HEK293 (cell line): ENCODE measurements around the gene NFATC1.

Experiments
- CTCF ChIA-PET: fragments of 350-600 bp; formaldehyde crosslinking; extraction: SDS; loops from one replicate; lab custom pipeline; 2021; ENCODE audit warnings: antibody characterized with exemption; lab: Yijun Ruan, JAX
- POLR2A ChIA-PET: fragments of 300-600 bp; formaldehyde crosslinking; extraction: SDS; loops from one replicate; lab custom pipeline; 2020; ENCODE audit warnings: antibody characterized with exemption, inconsistent platforms; lab: Yijun Ruan, JAX
- H3K27ac ChIP-seq: fragments of 200-500 bp; sonication (Bioruptor generic); 2 replicates; pipeline ENCODE4 v1.5.1; 2014; ENCODE audit warnings: low read depth, low read length, control low read depth, inconsistent platforms; ENCODE audit errors: extremely low read depth
- H3K36me3 ChIP-seq, 2 experiments: fragments of 200-500 bp in 1 of 2; sonication (Bioruptor generic) in 1 of 2; 1 replicate in 1 of 2; 2 replicates in 1 of 2; pipeline ENCODE4 v1.5.1; 2014 to 2017; ENCODE audit warnings: inconsistent platforms in 2 of 2, low read length in 2 of 2; ENCODE audit not compliant: control insufficient read depth in 2 of 2, insufficient read depth in 1 of 2
- H3K4me1 ChIP-seq: fragments of 200-500 bp; sonication (Bioruptor generic); 2 replicates; pipeline ENCODE4 v1.5.1; 2014; ENCODE audit warnings: mild to moderate bottlenecking, low read length, inconsistent platforms; ENCODE audit not compliant: control insufficient read depth, insufficient read depth
- H3K4me3 ChIP-seq: 2 replicates; pipeline ENCODE4 v1.5.1; 2011; ENCODE audit warnings: low read depth, mild to moderate bottlenecking, control low read depth, low read length, moderate library complexity
- H3K9me3 ChIP-seq: fragments of 200-500 bp; sonication (Bioruptor generic); 2 replicates; pipeline ENCODE4 v1.5.1; 2014; ENCODE audit warnings: low read depth, low read length, inconsistent platforms; ENCODE audit not compliant: control insufficient read depth, insufficient read depth
- BCL11B ChIP-seq: fragments of 450-650 bp; formaldehyde crosslinking; IDR thresholded peaks from 2 replicates; pipeline ENCODE4 v1.5.1; 2016; ENCODE audit warnings: low read depth, missing biosample characterization, missing genetic modification characterization
- SCRT1 ChIP-seq: fragments of 450-650 bp; formaldehyde crosslinking; IDR thresholded peaks from 2 replicates; pipeline ENCODE4 v1.5.1; 2016; ENCODE audit warnings: missing biosample characterization, missing genetic modification characterization, borderline replicate concordance
- ZFHX2 ChIP-seq: fragments of 450-650 bp; formaldehyde crosslinking; conservative IDR thresholded peaks from 2 replicates; pipeline ENCODE4 v1.5.1; 2016; ENCODE audit warnings: missing biosample characterization, missing genetic modification characterization
- ZNF10 ChIP-seq: fragments of 450-650 bp; formaldehyde crosslinking; IDR thresholded peaks from 2 replicates; pipeline ENCODE4 v1.5.1; 2017; ENCODE audit warnings: missing biosample characterization, missing genetic modification characterization
- ZNF140 ChIP-seq: fragments of 450-650 bp; formaldehyde crosslinking; IDR thresholded peaks from 2 replicates; pipeline ENCODE4 v1.5.1; 2016; ENCODE audit warnings: missing biosample characterization, missing genetic modification characterization
- ZNF311 ChIP-seq: fragments of 450-650 bp; formaldehyde crosslinking; IDR thresholded peaks from 2 replicates; pipeline ENCODE4 v1.5.1; 2017; ENCODE audit warnings: missing biosample characterization, missing genetic modification characterization, borderline replicate concordance
- ZNF394 ChIP-seq: fragments of 450-650 bp; formaldehyde crosslinking; IDR thresholded peaks from 2 replicates; pipeline ENCODE4 v1.5.1; 2016; ENCODE audit warnings: missing biosample characterization, missing genetic modification characterization, mild to moderate bottlenecking, moderate library complexity, borderline replicate concordance
- ZNF776 ChIP-seq: fragments of 450-650 bp; formaldehyde crosslinking; IDR thresholded peaks from 2 replicates; pipeline ENCODE4 v1.5.0; 2017; ENCODE audit warnings: missing biosample characterization, missing genetic modification characterization, borderline replicate concordance
- ZNF792 ChIP-seq: fragments of 450-650 bp; formaldehyde crosslinking; IDR thresholded peaks from 2 replicates; pipeline ENCODE4 v1.5.1; 2016; ENCODE audit warnings: missing biosample characterization, missing genetic modification characterization
- TF ChIP-seq, protein P1 (sequence below): fragments of 450-650 bp; formaldehyde crosslinking; IDR thresholded peaks from 2 replicates; pipeline ENCODE4; 2016; ENCODE audit warnings: missing biosample characterization, missing genetic modification characterization
- TF ChIP-seq, protein P2 (sequence below): fragments of 450-650 bp; formaldehyde crosslinking; IDR thresholded peaks from 2 replicates; pipeline ENCODE4 v1.5.1; 2016; ENCODE audit warnings: missing biosample characterization, missing genetic modification characterization

NFATC1 gene

GRCh38 chr18:79451237-79452125, 55.8 kb downstream of the NFATC1 start:
- no peak for TF ChIP-seq ZFHX2
- CTCF ChIA-PET, result no interaction called here
- Histone ChIP-seq H3K4me1 (no peaks in the 10 kb centered on the region), H3K36me3 (peaks cover 0 to 51% of the 10 kb centered on the region in 2 experiments; a peak in 1 of 3 replicates), H3K27ac (no peak overlapping the region), H3K4me3 (no peak overlapping the region), H3K9me3 (no peaks in the 10 kb centered on the region)
- POLR2A ChIA-PET, result no interaction called here

- CTCF ChIA-PET, result no interaction called here
- H3K36me3 ChIP-seq, result peaks cover 0 to 51% of the 10 kb centered on the region in 2 experiments; a peak in 1 of 3 replicates
- TF ChIP-seq, protein P1, sequence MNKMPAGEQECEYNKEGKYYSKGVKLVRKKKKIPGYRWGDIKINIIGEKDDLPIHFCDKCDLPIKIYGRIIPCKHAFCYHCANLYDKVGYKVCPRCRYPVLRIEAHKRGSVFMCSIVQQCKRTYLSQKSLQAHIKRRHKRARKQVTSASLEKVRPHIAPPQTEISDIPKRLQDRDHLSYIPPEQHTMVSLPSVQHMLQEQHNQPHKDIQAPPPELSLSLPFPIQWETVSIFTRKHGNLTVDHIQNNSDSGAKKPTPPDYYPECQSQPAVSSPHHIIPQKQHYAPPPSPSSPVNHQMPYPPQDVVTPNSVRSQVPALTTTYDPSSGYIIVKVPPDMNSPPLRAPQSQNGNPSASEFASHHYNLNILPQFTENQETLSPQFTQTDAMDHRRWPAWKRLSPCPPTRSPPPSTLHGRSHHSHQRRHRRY (tag by site-specific recombination), result no peak
- TF ChIP-seq, protein P2, sequence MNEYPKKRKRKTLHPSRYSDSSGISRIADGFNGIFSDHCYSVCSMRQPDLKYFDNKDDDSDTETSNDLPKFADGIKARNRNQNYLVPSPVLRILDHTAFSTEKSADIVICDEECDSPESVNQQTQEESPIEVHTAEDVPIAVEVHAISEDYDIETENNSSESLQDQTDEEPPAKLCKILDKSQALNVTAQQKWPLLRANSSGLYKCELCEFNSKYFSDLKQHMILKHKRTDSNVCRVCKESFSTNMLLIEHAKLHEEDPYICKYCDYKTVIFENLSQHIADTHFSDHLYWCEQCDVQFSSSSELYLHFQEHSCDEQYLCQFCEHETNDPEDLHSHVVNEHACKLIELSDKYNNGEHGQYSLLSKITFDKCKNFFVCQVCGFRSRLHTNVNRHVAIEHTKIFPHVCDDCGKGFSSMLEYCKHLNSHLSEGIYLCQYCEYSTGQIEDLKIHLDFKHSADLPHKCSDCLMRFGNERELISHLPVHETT (tag by site-specific recombination), result no peak
- TF ChIP-seq SCRT1 (no peak), ZNF776 (no peak), ZNF394 (tag by site-specific recombination) (no peak), ZNF792 (no peak), ZNF311 (no peak), ZNF140 (tag by site-specific recombination) (no peak), ZNF10 (no peak)
- TF ChIP-seq, all 188 proteins: peak for 0
- H3K27ac ChIP-seq, result no peak overlapping the region
- POLR2A ChIA-PET, result no interaction called here
- no peaks in the 10 kb centered on the region for H3K4me1 ChIP-seq
- no peak overlapping the region for H3K4me3 ChIP-seq
- no peaks in the 10 kb centered on the region for H3K9me3 ChIP-seq
These were observed 56.7 kb downstream of the NFATC1 start for GRCh38 chr18:79452190-79452990.

GRCh38 chr18:79452991-79453645, 57.4 kb downstream of the NFATC1 start:
- Histone ChIP-seq H3K27ac (no peak overlapping the region), H3K4me3 (no peak overlapping the region), H3K36me3 (peaks cover 0 to 51% of the 10 kb centered on the region in 2 experiments; a peak in 1 of 3 replicates), H3K9me3 (no peaks in the 10 kb centered on the region), H3K4me1 (no peaks in the 10 kb centered on the region)
- ChIA-PET CTCF (interaction anchor here (0.7 to 1.2 kb wide), 2 partner anchors 33 to 74 kb away, joined by 4 to 5 read pairs; no protein-coding TSS in a partner anchor), POLR2A (no interaction called here)
- TF ChIP-seq BCL11B (tag by site-specific recombination), result no peak
